Inflammatory macrophage treated with lipopolysaccharide for 1 hour (primary cell): ENCODE results near the gene MRPL2.

Experiments
- DNase-seq, 2 donors: peaks; one replicate each; pipeline ENCODE4 v3.0.0-alpha.2; 2020 to 2022

Gene MRPL2

DNA sequence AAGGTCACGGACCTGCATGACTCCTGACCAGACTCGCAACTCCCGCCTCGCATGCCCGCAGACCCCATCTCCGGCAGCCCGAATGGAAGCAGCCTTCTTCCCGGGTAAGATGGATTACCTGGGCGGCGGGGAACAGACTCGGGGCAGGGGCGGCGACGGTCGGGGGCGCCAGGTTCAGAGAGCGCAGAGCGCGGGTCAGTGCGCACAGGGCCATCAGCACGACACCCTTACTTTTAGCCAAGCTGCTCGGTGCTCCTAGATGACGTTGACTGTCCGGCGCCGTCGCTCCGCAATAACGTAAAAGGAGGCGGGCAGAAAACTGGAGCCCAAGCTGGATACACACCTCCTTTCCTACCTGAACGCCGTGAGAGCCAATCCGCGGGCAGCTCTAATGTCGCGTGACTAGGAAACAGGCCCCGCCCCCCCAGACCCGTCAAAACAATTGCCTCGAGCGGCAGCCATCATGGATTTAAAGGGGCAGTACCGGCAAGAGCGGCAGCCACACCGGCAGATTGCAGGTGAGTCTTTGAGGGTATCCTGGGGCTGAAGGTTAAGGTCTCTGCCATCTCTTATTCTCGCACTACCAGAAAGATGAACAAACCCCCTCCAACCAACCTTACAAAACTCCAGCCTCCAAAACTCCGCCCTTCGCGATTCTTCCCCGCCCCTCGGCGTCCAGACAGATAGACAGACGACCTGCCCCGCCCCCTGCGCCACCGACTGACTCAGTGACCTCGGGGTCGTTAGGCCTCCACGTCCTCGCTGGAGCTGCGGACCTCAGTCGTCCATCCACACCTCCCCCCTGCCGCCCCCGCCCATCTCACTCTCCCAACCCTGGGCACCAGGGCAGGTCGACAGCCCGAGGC, at the start of gene MRPL2, which contains the start of gene KLC4:
TSS of gene MRPL2 (minus strand) at position 267 of the 866 bp plus-strand sequence. CDS start at position 214, 53 bp downstream.
TSS of gene KLC4 (plus strand) at position 464 of the 866 bp plus-strand sequence. CDS start 1,705 bp downstream, outside the sequence.
- peak; percentile 98 to 99 for DNase-seq

DNA sequence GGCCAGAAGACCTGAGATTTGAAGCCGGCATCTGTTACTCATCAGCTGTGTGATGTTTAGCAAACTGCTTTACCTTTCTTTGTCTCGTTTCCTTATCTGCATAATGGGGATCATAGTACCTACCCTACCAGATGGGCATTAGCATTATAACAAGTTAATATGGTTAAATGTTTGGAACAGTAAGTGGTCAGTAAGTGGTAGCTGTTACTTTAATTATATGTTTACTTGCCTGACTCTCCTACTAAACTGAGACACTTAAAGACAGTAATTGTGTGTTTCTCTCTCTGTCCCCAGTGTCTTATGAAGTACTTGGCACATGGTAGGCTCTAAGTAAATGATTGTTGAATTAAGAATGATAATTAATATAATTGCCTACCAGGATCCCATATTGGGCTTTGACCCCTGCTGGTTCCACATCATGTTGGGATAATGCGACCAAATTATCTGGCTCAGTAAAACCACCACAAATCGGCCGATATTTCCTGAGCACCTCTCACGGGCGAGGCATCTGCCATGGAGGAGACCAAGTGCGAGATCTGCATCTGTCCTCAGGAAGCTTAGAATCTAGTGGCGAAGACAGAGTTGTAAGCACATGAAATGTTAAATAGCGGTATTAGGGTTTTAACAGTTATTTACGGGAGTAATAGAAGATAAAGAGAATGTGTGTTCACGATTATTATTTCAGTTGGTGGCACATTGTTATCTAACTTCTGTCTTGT, 48.3 kb upstream of the MRPL2 start:
- DNase-seq, result no peak

DNA sequence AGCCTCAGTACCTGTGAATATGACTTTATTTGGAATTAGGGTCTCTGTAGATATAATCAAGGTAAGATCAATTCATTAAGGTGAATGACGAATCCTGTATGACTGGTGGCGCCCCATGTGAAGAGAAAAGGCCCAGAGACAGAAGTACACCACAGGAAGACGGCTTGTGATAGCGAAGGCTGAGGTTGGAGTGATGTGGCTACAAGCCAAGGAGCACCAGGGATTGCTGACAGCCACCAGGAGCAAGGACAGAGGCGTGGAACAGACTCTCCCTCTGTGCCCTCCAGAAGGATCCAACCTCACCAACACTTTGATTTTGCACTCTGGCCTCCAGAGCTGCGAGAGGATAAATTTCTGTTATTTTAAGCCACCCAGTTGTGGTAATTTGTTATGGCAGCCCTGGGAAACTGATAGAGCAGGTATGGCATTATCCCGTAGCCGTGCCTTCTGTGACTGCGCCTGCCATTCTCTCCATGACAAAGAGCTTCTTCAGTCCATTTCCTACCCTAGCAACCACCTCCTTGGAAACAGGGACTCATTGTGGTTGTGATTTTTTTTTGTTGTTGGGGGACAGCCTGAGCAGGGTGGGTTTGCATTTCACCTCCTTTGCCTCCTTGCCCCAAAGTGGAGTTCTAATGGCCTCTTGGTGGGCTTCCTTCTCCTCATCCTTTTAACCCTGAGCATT, 46.4 kb upstream of the MRPL2 start:
- no peak for DNase-seq

DNA sequence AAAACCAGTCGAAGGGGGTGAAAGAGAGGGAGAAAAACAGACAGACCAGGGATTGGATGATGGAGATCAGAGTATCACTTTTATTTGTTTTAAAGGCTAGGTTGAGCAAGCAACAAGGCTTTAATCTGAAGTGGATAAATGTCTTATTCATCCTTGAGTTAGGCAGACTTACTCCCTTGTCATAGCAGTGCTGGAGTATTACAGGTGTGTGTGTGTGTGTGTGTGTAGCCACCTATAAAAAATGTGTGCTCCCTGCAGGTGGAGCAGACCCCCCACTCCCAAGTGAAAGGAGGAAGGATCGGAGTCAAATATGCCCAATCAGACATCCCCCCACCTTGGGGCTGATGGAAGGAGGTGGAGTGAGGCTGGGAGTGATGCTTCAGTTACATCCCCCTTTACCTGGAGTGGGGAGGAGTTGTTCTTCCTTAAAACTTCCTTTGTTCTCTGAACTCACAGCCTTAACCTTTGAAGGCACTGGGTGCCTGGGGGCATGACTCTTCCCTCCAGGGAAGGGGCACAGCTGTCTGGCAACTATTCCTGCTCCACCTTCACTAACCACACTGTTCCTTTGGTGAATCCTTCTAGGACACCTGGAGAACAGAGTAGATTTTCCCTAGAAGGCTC, 44.1 kb upstream of the MRPL2 start:
- no peak for DNase-seq

DNA sequence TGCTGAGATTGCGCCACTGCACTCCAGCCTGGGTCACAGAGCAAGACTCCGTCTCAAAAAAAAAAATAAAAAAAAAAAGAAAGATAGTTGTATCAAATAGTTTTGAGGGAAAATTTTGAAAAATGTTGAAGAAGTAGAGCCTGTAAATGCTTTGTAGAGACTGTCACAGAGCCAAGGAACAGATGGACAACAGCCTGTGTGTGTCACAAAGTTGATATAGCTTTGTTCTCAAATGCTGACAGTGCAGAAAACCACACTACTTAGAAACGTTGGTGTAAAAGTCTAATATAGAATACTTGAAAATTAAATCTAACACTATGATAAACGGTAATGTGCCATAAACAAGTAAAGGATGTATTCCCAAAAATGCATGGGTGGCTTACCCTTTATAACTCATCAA, 42.3 kb upstream of the MRPL2 start:
- DNase-seq, result no peak

DNA sequence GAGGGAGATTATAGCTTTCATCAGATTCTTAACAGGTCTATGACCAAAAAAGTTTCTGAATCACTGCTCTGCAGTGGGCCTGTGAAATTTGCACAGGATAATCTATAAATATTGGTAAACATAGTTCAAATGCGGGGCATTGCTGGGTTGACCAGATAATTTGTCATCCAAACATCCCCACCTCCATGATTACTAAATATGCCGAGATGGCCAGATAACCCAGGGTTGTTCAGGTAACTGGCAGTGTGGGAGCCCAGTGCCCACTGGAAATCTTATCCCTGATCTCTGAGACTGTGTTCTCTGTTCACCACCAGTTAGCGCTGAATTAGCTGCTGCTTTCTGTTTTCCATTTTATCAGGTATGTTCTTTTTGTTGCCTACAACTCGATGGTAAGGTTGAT, 38.3 kb upstream of the MRPL2 start:
- no peak for DNase-seq

DNA sequence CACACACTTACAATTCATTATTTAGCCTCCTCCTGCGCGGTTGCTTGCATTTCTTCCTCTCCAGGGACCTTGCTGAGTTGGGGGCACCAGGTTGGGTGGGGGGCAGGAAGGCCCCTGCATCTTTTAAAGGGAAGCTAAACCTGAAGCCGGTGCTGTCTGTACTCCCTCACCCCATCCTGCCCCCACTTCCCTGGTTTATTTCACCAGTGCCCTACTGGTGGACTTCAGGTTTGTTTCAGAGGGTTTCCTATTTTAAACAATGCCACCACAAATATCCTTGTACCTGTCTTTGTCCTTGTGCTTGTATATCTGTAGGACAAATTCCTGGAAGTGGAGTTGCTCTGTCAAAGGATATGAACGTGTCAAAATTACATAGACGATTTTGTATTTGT, 37.9 kb upstream of the MRPL2 start:
- DNase-seq, result no peak

DNA sequence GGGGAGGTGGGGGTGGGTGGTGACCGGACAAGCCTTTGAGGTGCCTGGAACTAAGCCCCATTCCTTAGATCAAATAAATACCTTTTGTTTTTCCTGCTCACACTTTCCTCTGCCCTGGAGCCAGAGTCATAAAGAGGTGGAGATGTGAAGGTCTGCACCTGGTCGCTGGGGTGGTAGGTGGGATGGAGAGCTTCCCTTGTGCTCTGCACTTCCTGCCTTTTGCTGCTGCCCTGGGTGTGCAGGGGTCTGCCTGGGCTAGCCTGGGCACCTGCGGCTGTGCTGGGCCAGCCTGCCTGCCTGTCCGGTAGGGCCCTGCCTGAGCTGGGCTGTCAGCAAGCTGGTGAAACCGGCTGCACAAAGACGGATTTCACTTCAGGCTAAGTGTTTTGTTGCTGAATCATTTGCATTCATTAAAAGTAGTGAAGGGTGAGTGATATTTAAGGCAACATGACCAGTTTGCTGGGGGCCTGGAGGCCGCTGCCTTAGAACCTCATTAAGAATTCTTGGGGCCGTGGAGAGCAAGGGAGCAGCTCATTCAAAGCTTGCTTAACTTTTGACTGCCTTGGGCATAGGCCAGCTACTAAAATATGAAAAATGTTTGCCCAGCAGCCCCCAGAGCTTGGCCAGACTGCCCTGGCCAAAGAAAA, 37.3 kb upstream of the MRPL2 start:
- no peak for DNase-seq

DNA sequence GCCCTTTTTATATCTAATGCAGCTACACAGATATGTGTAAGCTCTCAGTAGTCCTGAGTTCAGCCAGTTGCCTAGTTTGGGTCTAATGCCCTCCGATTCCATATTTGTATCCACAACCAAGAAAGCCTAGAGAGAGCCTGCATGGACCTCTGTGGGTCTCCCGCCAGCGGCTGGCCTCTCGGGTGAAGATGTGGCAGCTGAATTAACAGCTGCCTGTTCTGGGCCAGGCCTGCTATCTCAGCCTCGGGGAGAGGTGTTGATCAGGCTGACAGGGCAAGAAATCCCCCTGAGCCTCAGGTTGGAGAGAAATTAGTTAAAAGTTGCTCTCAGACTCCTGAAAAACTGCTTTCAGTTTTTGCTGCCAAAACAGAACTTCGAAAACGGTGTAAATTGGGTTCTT, 36.7 kb upstream of the MRPL2 start:
- no peak for DNase-seq

DNA sequence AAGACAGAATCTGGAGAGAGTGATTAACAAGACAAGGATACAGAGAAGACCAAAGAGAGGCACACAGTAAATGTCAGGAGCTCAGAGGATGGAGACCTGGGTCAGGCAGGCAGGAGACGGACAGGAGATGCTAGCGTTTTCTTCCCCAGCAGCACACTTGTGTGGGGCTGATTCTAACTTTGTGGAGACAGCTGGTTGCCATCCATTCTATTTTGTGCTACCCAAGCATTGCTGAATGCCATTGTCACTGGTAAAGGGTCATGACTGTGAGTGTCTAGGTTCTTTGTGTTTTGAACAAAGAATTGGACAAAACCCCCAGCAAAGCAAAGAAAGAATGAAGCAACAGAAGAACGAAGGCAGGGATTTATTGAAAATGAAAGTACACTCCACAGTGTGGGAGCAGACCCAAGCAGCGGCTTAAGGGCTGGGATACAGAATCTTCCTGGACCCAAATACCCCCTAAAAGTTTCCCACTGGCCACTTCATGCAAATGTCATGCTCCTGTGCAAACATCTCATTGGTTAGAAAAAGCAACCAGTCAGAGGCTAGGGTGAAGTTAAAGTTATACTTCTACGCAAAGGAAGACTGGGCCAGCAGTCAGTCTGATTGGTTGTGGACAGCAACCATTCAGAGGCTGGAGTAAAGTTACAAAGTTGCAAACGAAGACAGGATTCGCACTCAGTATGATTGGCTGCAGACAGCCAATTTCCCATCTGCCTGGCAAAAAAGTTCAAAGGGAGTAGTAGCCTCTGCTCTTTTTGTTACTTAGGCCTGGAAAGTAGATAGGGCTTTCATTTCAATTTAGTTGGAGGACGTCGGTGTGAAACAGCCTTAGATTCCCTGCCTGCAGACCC, 34.4 kb upstream of the MRPL2 start:
- peak; percentile 7 to 41 for DNase-seq

DNA sequence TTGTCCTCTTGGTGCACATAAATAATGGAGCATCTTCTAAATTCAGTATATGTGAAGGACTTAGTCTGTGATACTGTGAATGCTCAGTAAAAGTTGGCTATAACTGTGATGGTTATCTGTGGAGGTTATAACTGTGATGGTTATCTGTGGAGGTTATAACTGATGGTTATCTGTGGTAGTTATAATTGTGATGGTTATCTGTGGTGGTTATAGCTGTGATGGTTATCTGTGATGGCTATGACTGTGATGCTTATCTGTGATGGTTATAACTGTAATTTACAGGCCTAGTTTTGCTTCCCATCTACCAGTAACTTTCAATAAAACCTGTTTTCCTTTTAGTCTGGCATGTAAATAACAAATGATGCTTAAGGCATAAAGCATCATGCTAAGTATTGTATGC, 33.4 kb upstream of the MRPL2 start:
- no peak for DNase-seq

DNA sequence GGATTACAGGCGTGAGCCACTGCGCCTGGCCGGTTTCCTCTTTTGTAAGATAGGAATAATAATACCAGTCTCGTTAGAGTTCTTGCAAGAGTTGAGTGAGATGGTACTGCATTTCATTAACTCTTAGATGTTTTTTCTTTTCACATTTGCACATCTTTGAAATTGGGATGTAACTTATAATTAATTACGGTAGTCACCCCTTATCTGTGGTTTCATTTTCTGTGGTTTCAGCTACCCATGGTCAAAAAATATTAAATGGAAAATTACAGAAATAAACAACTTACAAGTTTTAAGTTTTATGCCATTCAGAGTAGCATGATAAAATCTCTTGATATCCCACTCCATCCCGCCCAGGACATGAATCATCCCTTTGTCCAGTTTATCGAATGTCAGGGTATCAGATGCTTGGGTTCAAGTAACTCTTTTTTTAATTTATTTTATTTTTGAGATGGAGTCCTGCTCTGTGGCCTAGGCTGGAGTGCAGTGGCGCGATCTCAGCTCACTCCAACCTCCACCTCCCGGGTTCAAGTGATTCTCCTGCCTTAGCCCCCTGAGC, 32.3 kb upstream of the MRPL2 start:
- no peak for DNase-seq

DNA sequence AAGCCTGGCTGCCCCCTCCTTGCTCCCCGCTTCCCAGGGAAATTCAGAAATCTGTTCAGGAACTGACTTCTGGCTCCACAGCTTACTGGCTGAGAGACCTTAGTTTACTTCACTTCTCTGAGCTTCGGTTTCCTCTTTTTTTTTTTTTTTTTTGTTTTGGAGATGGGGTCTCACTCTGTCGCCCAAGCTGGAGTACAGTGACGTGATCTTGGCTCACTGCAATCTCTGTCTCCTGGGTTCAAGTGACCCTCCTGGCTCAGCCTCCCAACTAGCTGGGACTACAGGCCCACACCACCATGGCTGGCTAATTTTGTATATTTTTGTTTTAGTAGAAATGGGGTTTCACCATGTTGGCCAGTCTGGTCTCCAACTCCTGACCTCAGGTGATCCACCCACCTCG, 31.8 kb upstream of the MRPL2 start:
- DNase-seq, result no peak

DNA sequence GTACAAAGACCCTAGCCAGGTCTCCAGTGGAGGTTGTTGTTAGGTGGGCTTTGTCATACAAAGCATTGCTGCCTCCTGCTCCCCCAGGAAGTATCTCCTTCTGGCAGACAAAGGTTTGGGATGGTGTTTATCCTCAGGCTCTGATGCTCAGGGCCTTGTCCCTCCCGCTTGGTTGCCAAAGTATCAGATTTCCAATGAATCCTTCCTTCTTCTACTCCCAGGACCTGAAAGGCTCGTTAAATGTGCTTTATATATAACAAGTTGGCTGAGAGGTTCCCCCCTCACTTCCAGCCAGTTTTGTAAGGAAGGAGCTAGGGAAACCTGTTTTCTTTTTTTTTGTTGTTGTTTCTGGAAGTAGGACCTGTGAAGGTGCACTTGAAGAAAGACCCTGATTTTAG, 31.3 kb upstream of the MRPL2 start:
- no peak for DNase-seq

DNA sequence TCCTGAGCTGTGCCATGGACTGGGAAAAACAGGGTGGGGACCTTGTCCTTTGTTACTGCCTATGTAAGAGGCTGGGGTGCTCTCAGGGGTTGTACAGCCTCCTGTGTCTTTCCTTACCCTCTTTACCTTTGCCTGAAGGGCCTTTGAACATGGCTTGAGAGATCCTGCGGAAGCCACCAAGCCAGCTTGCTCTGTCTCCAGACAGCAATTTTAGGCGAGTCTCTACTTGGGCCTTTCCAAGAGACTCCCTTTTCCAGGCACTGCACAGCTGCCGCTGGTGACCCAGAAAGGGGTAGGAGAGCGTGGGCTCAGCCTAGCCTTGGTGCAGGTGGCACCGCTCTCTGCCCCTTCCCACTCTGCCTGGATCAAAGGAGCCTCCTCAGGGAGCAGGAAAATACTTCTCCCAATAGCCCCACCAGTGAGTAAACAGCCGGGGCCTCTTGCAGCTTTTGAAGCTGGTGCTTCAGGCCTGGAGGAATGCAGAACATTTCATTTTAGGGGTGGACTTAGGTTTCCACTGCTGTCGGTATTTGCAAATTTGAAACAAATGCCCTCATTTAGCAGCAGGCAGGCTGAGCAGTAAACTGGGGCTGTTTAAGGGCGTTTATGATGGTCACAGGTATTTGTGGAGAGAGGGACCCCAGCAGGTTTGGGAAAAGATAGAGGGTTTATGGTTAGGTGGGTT, 30.8 kb upstream of the MRPL2 start:
- no peak for DNase-seq

DNA sequence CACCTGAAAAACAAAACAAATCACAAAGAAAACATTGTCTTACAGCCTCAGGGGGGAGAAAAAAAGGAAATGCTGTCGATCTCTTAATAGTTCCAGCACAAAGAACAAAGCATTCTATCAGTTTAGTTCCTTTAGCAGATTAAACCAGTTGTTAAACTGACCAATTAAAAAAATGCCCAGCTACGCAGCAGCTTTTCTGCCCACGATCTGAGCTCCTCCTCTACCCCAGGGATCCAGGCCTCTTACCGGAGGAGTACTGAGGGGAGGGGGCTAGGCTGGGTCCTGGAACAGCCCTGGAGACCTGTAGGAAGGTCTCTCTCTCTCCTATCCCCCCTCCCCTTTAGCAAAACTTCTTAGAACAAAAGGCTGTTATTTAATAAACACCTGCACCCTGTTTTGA, 30.2 kb upstream of the MRPL2 start:
- no peak for DNase-seq

DNA sequence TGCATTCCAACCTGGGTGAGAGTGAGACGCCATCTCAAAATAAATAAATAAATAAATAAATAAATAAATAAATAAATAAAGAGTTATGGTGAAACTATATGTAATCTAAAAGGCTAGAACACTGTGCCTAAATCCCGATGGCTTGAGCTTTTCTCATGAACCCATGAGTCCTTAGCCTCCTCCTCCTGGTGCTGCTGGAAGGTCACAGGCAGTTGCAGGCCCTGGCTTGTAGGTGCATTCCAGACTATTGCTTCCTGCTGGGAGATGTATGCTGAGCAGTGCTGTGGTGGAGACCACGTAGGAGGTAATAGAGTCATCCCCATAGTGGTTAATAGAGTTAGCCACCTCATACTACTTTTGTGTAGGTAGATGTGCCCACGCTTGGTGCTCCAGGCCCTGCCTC, 29.4 kb upstream of the MRPL2 start:
- peak in 1 of 2 donors; percentile 9 for DNase-seq

DNA sequence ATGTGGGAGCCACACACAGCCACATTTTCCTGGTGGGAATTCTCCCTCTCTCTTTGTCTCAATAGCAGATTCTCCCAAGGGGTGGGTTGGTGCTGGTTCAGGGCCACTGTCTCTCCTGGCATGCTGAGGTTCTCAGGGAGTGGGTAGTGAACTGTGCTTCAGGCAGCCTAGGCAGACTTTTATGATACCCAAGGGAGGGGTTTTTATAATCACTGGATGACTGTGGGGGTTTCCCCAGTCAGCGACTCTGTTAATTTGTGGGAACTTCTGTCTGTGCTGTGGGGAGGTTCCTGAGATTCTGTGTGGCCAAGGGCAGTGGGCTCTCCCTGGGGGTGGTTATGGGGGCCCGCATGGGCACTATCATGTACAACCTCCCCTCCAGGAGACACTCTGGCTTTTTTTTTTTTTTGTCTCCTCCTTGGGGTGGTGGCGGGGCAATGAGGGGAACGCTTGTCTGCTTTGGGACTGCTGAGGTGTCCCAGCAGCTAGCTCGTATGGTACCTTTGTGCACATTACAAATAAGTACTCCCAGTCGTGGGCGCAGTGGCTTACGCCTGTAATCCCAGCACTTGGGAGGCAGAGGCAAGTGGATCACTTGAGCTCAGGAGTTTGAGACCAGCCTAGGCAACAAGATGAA, 26.9 kb upstream of the MRPL2 start:
- no peak for DNase-seq

DNA sequence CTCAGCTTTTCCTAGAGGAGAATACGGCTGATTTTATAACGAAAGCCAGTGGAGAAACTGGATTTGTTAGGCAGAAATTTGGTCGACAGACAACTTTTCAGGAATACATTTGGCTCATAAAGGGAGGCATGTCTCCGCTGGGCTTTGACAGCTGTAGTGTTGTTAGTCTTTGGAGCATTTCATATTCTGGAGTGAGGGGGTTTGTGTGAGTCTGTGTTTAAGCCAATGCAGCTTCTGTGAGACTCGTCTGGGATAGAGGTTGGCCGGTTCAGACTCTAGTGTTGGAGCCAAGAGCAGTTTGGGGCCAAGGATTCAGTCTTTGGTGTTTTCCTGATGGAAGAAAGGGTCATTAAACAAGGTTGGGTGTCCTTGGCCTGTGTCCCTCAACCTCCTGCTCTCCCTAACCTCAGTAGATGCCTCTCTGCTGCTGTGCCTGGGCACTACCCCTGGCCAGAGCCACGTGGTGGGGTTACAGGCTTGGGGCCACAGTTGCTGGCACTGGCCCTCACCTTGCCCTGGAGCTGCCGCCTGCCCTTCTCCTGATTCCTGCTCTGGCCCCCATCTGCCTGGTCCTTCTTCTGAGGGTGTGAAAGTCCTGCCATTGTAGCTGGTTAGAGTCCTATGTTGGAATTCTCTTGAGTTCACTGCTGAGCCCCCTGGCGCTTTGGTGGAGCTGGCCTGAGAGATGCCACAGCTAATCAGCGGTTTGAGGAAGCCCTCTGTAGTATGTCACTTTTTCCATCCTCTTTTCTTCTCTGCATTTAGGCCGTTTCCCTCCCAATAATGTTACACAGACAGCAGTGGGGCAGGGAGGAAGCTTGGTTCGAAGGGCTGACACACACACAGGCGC, 23.8 kb upstream of the MRPL2 start:
- no peak for DNase-seq
